ENCODE data around the gene KLHL4. TPM values are rescaled to one million over a fixed set of nuclear protein-coding genes. Genes with fewer than 3 reads are reported as not detected.
"Not testable (repeated sequence)": the region's sequence is repeated elsewhere in the genome, so short reads cannot be mapped to it uniquely, and the experiment has no call there.

KLHL4 gene
- total RNA-seq, 2 donors from 2014 or later = 0.23 to 31.1 TPM

DNA sequence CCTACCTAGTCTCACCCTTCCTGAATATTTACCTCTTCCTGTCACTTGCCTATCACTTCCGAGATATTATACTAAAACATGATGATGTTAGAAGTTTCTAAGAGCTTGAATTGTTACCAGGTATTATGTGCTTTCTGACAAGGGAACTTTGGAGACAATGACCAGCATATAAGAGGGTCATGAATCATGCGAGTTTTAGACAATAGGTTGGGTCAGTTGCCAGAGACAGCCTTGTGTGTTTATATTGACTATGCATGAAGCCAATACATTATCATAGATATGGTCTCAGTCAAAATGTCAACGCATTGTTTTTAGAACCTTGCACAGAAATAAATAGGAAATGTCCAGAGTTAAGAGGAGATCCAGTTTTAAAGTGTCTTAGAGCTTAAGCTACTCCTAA, 116.8 kb downstream of the KLHL4 start:
- TF ChIP-seq POLR2A (IDR thresholded peaks at IDR 0.05) = no peak
- TF ChIP-seq, protein P1, sequence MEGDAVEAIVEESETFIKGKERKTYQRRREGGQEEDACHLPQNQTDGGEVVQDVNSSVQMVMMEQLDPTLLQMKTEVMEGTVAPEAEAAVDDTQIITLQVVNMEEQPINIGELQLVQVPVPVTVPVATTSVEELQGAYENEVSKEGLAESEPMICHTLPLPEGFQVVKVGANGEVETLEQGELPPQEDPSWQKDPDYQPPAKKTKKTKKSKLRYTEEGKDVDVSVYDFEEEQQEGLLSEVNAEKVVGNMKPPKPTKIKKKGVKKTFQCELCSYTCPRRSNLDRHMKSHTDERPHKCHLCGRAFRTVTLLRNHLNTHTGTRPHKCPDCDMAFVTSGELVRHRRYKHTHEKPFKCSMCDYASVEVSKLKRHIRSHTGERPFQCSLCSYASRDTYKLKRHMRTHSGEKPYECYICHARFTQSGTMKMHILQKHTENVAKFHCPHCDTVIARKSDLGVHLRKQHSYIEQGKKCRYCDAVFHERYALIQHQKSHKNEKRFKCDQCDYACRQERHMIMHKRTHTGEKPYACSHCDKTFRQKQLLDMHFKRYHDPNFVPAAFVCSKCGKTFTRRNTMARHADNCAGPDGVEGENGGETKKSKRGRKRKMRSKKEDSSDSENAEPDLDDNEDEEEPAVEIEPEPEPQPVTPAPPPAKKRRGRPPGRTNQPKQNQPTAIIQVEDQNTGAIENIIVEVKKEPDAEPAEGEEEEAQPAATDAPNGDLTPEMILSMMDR (IDR thresholded peaks at IDR 0.05) = no peak
- no peak for TF ChIP-seq POLR2AphosphoS5 (IDR thresholded peaks at IDR 0.05)
- Histone ChIP-seq H3K9me3 (no peaks in the 10 kb centered on the region), H3K4me1 (replicated peaks) (no peaks in the 10 kb centered on the region), H3K27ac (no peak overlapping the region), H3K36me3 (no peaks in the 10 kb centered on the region), H3K27me3 (replicated peaks; ENCODE audit: insufficient read depth) (no peaks in the 10 kb centered on the region), H3K4me3 (no peak overlapping the region)
- intact Hi-C loops (cut with DNase I) = no loop called here
- WGBS = 87% methylated on average over 3 of the region's 3 CpGs
- DNase-seq (ENCODE audit: low spot score) = no peak

DNA sequence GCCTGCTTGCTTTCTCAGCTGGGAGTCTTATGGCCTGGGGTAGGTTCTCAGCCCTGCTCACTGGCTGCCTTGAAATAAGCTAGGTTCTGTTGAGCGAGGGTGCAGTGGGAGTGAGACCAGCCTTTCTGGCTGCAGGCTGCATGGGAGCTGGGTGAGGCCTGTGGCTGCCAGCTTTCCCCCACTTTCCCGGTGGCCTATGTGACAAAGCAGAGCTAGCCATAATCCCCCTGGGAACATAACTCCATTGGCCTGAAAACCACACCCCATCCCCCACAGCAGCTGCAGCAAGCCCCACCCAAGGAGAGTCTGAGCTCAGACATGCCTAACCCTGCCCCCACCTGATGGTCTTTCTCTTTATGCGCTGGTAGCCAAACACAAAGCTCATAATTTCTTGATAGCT, 118.9 kb downstream of the KLHL4 start:
- no peak for DNase-seq (ENCODE audit: low spot score)
- no peaks in the 10 kb centered on the region for H3K9me3 ChIP-seq
- H3K27ac ChIP-seq = no peak overlapping the region
- 80% methylated on average over 1 of the region's 3 CpGs for WGBS
- no peaks in the 10 kb centered on the region for H3K4me1 ChIP-seq (replicated peaks)
- intact Hi-C loops (cut with DNase I) = no loop called here
- TF ChIP-seq, protein P1 (IDR thresholded peaks at IDR 0.05) = no peak
- TF ChIP-seq POLR2AphosphoS5 (IDR thresholded peaks at IDR 0.05) (no peak), POLR2A (IDR thresholded peaks at IDR 0.05) (no peak)
- H3K27me3 ChIP-seq (replicated peaks; ENCODE audit: insufficient read depth) = no peaks in the 10 kb centered on the region
- H3K36me3 ChIP-seq = no peaks in the 10 kb centered on the region
- no peak overlapping the region for H3K4me3 ChIP-seq

GRCh38 chrX:87641439-87641838, 123.8 kb downstream of the KLHL4 start:
- H3K36me3 ChIP-seq; H3K27ac ChIP-seq; DNase-seq (ENCODE audit: low spot score); intact Hi-C loops (cut with DNase I); H3K9me3 ChIP-seq; H3K4me3 ChIP-seq; H3K4me1 ChIP-seq (replicated peaks); H3K27me3 ChIP-seq (replicated peaks; ENCODE audit: insufficient read depth): not testable (repeated sequence)
- WGBS = 82% methylated on average over 1 of the region's 4 CpGs

DNA sequence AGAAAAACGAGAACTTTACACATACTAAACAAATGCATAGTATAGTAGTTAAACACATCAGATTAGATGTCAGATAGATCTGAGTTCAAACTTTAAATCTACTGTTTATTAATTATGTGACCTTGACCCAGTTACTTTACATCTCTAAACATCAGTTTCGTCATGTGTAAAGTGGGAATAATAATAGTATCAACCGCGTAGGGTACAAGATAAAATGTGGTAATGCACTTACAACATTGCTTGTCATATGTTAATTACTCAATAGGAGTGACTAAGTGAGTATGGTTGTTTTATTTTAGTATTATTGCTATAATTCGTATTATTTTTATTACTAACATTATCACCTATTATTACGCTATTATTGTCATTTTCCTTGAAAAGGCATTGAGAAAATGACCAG, 144.2 kb downstream of the KLHL4 start:
- intact Hi-C loops (cut with DNase I) = loop anchor here (5.0 kb wide), 1 partner anchor 324 kb away; no protein-coding TSS in a partner anchor

GRCh38 chrX:87663421-87663820, 145.8 kb downstream of the KLHL4 start:
- H3K27ac ChIP-seq = no peak overlapping the region
- H3K4me1 ChIP-seq (replicated peaks) = no peaks in the 10 kb centered on the region
- H3K9me3 ChIP-seq = no peaks in the 10 kb centered on the region
- no peak overlapping the region for H3K4me3 ChIP-seq
- no peaks in the 10 kb centered on the region for H3K27me3 ChIP-seq (replicated peaks; ENCODE audit: insufficient read depth)
- H3K36me3 ChIP-seq = no peaks in the 10 kb centered on the region
- TF ChIP-seq POLR2A (IDR thresholded peaks at IDR 0.05) (no peak), POLR2AphosphoS5 (IDR thresholded peaks at IDR 0.05) (no peak)
- TF ChIP-seq, protein P1 (IDR thresholded peaks at IDR 0.05) = no peak
- intact Hi-C loops (cut with DNase I) = loop anchor here (5.0 kb wide), 1 partner anchor 326 kb away; no protein-coding TSS in a partner anchor
- no peak for DNase-seq (ENCODE audit: low spot score)

More for the DNA sequence above, 144.2 kb downstream of the KLHL4 start:
- no peak overlapping the region for H3K27ac ChIP-seq
- H3K4me3 ChIP-seq = no peak overlapping the region
- H3K36me3 ChIP-seq = no peaks in the 10 kb centered on the region
- H3K9me3 ChIP-seq = no peaks in the 10 kb centered on the region
- DNase-seq (ENCODE audit: low spot score) = no peak
- no peaks in the 10 kb centered on the region for H3K27me3 ChIP-seq (replicated peaks; ENCODE audit: insufficient read depth)
- 76% methylated on average over 6 of the region's 6 CpGs for WGBS
- H3K4me1 ChIP-seq (replicated peaks) = no peaks in the 10 kb centered on the region
- TF ChIP-seq POLR2AphosphoS5 (IDR thresholded peaks at IDR 0.05) (no peak), POLR2A (IDR thresholded peaks at IDR 0.05) (no peak)
- TF ChIP-seq, protein P1 (IDR thresholded peaks at IDR 0.05) = no peak
